Neural progenitor cell (in vitro differentiated cells): ENCODE results near the gene BAMBI.
A peak's percentile ranks its signal among the peaks of the same experiment; 100 is the strongest.

Source experiments
- CTCF ChIP-seq: fragments of 200-600 bp; sonication (generic); IDR thresholded peaks from 2 replicates; pipeline ENCODE4 v1.5.1; 2017; ENCODE audit warnings: antibody characterized with exemption, mild to moderate bottlenecking
- EZH2 ChIP-seq: fragments of 200-600 bp; sonication (generic); IDR thresholded peaks from 2 replicates; pipeline ENCODE4 v1.6.1; 2017; ENCODE audit warnings: antibody characterized with exemption, mild to moderate bottlenecking, moderate library complexity

- TF ChIP-seq CTCF, result peak; percentile 95
- no peak for TF ChIP-seq EZH2
Observed at GRCh38 chr10:28628184-28628893, 49.0 kb upstream of the BAMBI start.
